GM12878 (cell line): Measurements from ENCODE around the gene RECK. TPM values are rescaled to one million over a fixed set of nuclear protein-coding genes. Genes with fewer than 3 reads are reported as not detected.

Experiments
- ATAC-seq: fragments of 200-7000 bp; cut with Tn5 transposase; 3 replicates; pipeline ENCODE4 v1.9.1; 2020; ENCODE audit warnings: mild to moderate bottlenecking, moderate library complexity
- BruUV-seq: library from RNA; stranded (reverse); fragments of 400-500 nt; replicated peaks from 2 replicates; lab custom pipeline; 2021; lab: Mats Ljungman, UMichigan
- CTCF ChIA-PET: fragments of 300-600 bp; sonication (Branson Sonifier 250); formaldehyde crosslinking; extraction: SDS; loops from one replicate; lab custom pipeline; 2021; ENCODE audit warnings: inconsistent platforms; lab: Yijun Ruan, JAX
- POLR2A ChIA-PET: fragments of 350-600 bp; formaldehyde crosslinking; extraction: SDS; loops from one replicate; lab custom pipeline; 2021; ENCODE audit warnings: inconsistent platforms; lab: Charles Lee
- RAD21 ChIA-PET: fragments of 300-600 bp; sonication (Branson Sonifier 250); formaldehyde crosslinking; loops from one replicate; lab custom pipeline; 2023; ENCODE audit warnings: antibody characterized with exemption; ENCODE audit not compliant: unreplicated experiment; lab: Charles Lee
- SMC1A ChIA-PET: fragments of 300-600 bp; sonication (Branson Sonifier 250); formaldehyde crosslinking; loops from one replicate; lab custom pipeline; 2023; ENCODE audit not compliant: unreplicated experiment, uncharacterized antibody; lab: Charles Lee
- DNase-seq: peaks from one replicate; pipeline ENCODE4 v3.0.0-alpha.2; 2011; ENCODE audit warnings: low read depth, low spot score
- FAIRE-seq: peaks from 3 replicates; lab custom pipeline; 2011; peaks lifted over from hg19 to GRCh38; lab: Jason Lieb, UNC
- H2AFZ ChIP-seq: 2 replicates; pipeline ENCODE4 v1.6.0; 2011; ENCODE audit warnings: low read depth, low read length, control low read depth; ENCODE audit not compliant: control insufficient read depth
- H3K27ac ChIP-seq: 2 replicates; pipeline ENCODE4 v1.5.1; 2011; ENCODE audit warnings: control low read depth; ENCODE audit not compliant: control insufficient read depth, insufficient read depth
- H3K27me3 ChIP-seq, 2 experiments: replicated peaks in 1 of 2; 2 replicates each; pipeline versions ENCODE4 v1.6.0 to v1.6.1; 2011; ENCODE audit warnings: low read length in 1 of 2; ENCODE audit not compliant: control insufficient read depth in 2 of 2, insufficient read depth in 2 of 2
- H3K36me3 ChIP-seq, 2 experiments: 2 replicates each; pipeline ENCODE4 v1.5.1; 2011; ENCODE audit warnings: low read length in 1 of 2; ENCODE audit not compliant: control insufficient read depth in 2 of 2, insufficient read depth in 2 of 2
- H3K4me1 ChIP-seq: 2 replicates; pipeline ENCODE4 v1.6.1; 2011; ENCODE audit warnings: mild to moderate bottlenecking, low read length, moderate library complexity, mixed read lengths; ENCODE audit not compliant: control insufficient read depth, insufficient read depth
- H3K4me2 ChIP-seq: 2 replicates; pipeline ENCODE4 v1.6.0; 2011; ENCODE audit warnings: control low read depth; ENCODE audit not compliant: control insufficient read depth, insufficient read depth
- H3K4me3 ChIP-seq: fragments of 200-600 bp; sonication (generic); 2 replicates; pipeline ENCODE4 v1.5.1; 2016
- H3K79me2 ChIP-seq: 2 replicates; pipeline ENCODE4 v1.6.0; 2011; ENCODE audit warnings: low read length; ENCODE audit not compliant: control insufficient read depth, insufficient read depth
- H3K9ac ChIP-seq: 2 replicates; pipeline ENCODE4 v1.8.0; 2011; ENCODE audit warnings: low read length, control low read depth, mixed read lengths; ENCODE audit not compliant: control insufficient read depth, insufficient read depth
- H3K9me3 ChIP-seq: replicated peaks from 3 replicates; pipeline ENCODE4 v1.5.1; 2011; ENCODE audit warnings: mild to moderate bottlenecking, low read length; ENCODE audit not compliant: control insufficient read depth, insufficient read depth
- H4K20me1 ChIP-seq: 2 replicates; pipeline ENCODE4 v1.6.0; 2011; ENCODE audit not compliant: control insufficient read depth, insufficient read depth
- MLLT1 ChIP-seq: fragments of 450-650 bp; IDR thresholded peaks from 2 replicates; pipeline ENCODE4 v1.6.1; 2016; ENCODE audit warnings: mild to moderate bottlenecking
- PML ChIP-seq: IDR thresholded peaks from 2 replicates; pipeline ENCODE4 v1.6.1; 2012; ENCODE audit warnings: low read length, inconsistent platforms
- POLR2A ChIP-seq: IDR thresholded peaks from 2 replicates; pipeline ENCODE4 v1.6.1; 2011; ENCODE audit warnings: low read depth, mild to moderate bottlenecking, low read length
- TCF12 ChIP-seq: IDR thresholded peaks from 2 replicates; pipeline ENCODE4 v1.6.1; 2011; ENCODE audit warnings: low read depth, mild to moderate bottlenecking, low read length
- YY1 ChIP-seq: IDR thresholded peaks from 2 replicates; pipeline ENCODE4 v1.6.1; 2011; ENCODE audit warnings: low read depth, mild to moderate bottlenecking, low read length
- ZNF24 ChIP-seq: fragments of 450-650 bp; IDR thresholded peaks from 2 replicates; pipeline ENCODE4 v1.6.1; 2017; ENCODE audit warnings: antibody characterized with exemption, mild to moderate bottlenecking
- WGBS: methylation state at CpG from one replicate; pipeline ENCODE4 v1.1.6; 2016; ENCODE audit warnings: low lambda C conversion rate; ENCODE audit not compliant: insufficient replicate concordance, insufficient coverage; ENCODE audit errors: missing lambda C conversion rate; 5-methylcytosine and 5-hydroxymethylcytosine counted together
- in situ Hi-C: fragments of 300-500 bp; cut with MboI; formaldehyde crosslinking; loops from 9 replicates; pipeline ENCODE4 v1.14.3; 2018; ENCODE audit warnings: mixed read lengths
- intact Hi-C: fragments of 100-400 bp; cut with micrococcal nuclease; formaldehyde crosslinking; loops from one replicate; pipeline ENCODE4 v1.14.2; 2022; ENCODE audit not compliant: unreplicated experiment
- polyA plus RNA-seq, 11 experiments: library from polyadenylated mRNA; depleted of rRNA in 4 of 11; unstranded in 6 of 11; stranded (reverse) in 5 of 11; fragments of >200 nt; fragmentation: Nextera tagmentation in 4 of 11; fragmentation: Illumina TruSeq in 1 of 11; extraction: Ambion mirVana in 4 of 11; extraction: Trizol in 1 of 11; gene quantifications; 1 replicate in 1 of 11; 2 replicates in 10 of 11; pipeline versions ENCODE4 v1.2.1 to v1.2.3, GENCODE V29; 2011 to 2016; ENCODE audit warnings: inconsistent platforms in 2 of 11, missing spikeins in 2 of 11, low read depth in 1 of 11
- total RNA-seq, 4 experiments: library from RNA; depleted of rRNA in 3 of 4; stranded (reverse); fragments of >200 nt in 3 of 4; fragmentation: Illumina TruSeq in 1 of 4; extraction: Trizol in 1 of 4; gene quantifications; 2 replicates each; pipeline versions ENCODE4 v1.2.1 to v1.2.3, GENCODE V29; 2013 to 2021
- TF ChIP-seq, protein P1 (sequence below): IDR thresholded peaks from 2 replicates; pipeline ENCODE4 v1.6.1; 2011; ENCODE audit warnings: borderline replicate concordance, low read depth, mild to moderate bottlenecking, moderate library complexity, low read length; ENCODE audit not compliant: insufficient read depth, poor library complexity, severe bottlenecking

Gene RECK
- total and polyA plus RNA-seq, 10 of the 15 experiments (the other 5 are each of a cell fraction or from before 2014, with no cell fraction given) = 0.02 to 0.40 (median 0.13) TPM

DNA sequence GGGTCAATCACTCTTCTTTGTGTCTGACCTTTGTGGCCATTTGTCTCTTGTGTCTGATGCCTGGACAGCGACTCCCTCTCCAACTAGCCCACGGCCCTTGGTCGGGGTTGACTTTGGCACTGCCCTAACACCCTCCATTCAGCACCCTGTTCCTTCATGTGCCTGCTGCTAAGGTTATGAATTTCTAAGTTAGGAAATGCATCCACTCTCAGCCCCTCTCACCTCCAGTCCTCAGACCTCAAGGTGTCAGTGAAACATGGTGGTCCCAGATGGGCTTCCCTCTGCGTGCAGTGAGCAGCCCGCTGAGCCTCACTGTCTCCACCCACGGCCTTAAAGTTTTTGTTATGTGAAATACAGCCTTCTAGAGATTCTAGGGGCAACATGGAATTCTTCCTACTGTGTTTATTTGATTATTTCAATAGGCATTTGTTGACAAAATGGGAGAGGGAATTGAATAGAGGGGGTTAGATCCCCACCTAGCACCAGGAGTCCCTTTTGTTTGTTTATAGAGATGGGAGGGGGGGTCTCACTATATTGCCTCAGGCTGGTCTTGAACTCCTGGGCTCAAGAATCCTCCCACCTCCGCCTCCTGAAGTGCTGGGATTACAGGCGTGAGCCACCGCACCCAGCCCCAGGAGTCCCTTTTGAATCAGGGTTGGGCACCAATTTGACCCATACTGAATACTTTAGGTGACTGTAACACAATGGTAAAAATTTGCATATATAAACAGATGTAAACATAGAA is 98.2 kb downstream of the RECK start:
- no peak overlapping the region for H3K27ac ChIP-seq
- ChIA-PET POLR2A (no interaction called here), RAD21 (no interaction called here), SMC1A (no interaction called here), CTCF (no interaction called here)
- FAIRE-seq (no peak), ATAC-seq (no peak), DNase-seq (no peak)
- no peak overlapping the region for H3K9ac ChIP-seq
- no peaks in the 10 kb centered on the region for H3K9me3 ChIP-seq
- no peak overlapping the region for H3K4me3 ChIP-seq
- H3K79me2 ChIP-seq = no peaks in the 10 kb centered on the region
- H4K20me1 ChIP-seq = no peaks in the 10 kb centered on the region
- no peaks in the 10 kb centered on the region for H3K36me3 ChIP-seq
- TF ChIP-seq POLR2A (no peak), YY1 (no peak), PML (no peak), TCF12 (no peak), ZNF24 (no peak), MLLT1 (no peak)
- TF ChIP-seq, protein P1, sequence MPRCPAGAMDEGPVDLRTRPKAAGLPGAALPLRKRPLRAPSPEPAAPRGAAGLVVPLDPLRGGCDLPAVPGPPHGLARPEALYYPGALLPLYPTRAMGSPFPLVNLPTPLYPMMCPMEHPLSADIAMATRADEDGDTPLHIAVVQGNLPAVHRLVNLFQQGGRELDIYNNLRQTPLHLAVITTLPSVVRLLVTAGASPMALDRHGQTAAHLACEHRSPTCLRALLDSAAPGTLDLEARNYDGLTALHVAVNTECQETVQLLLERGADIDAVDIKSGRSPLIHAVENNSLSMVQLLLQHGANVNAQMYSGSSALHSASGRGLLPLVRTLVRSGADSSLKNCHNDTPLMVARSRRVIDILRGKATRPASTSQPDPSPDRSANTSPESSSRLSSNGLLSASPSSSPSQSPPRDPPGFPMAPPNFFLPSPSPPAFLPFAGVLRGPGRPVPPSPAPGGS = no peak
- H3K27me3 ChIP-seq = peaks cover 7 to 14% of the 10 kb centered on the region in 2 experiments; a peak in 3 of 4 replicates
- no peak overlapping the region for H3K4me2 ChIP-seq
- H3K4me1 ChIP-seq = peaks cover 12% of the 10 kb centered on the region
- no TSS peak for BruUV-seq
- 56% methylated on average over 9 of the region's 9 CpGs for WGBS
- in situ Hi-C loops = no loop called here
- no peak overlapping the region for H2AFZ ChIP-seq
- intact Hi-C loops = no loop called here
